HG03039 (cell line): Measurements from ENCODE around the gene EML6.
A peak's percentile ranks its signal among the peaks of the same experiment; 100 is the strongest.
"Not testable (repeated sequence)": the region's sequence is repeated elsewhere in the genome, so short reads cannot be mapped to it uniquely, and the experiment has no call there.

Experiments used
- ATAC-seq: cut with Tn5 transposase; IDR thresholded peaks from one replicate; pipeline ENCODE4 v1.9.1; 2021; ENCODE audit warnings: mild to moderate bottlenecking, moderate library complexity; ENCODE audit not compliant: unreplicated experiment

EML6 gene

GRCh38 chr2:54723131-54723995 is at the start of gene EML6:
TSS of gene EML6 (plus strand) at chr2:54723662. CDS start at chr2:54725062, 1,400 bp downstream.
- ATAC-seq, result peak; percentile 98

GRCh38 chr2:54675281-54675680 is 48.2 kb upstream of the EML6 start:
- ATAC-seq, result no peak

- ATAC-seq, result no peak
Observed at GRCh38 chr2:54675738-54676137, 47.7 kb upstream of the EML6 start.

GRCh38 chr2:54676656-54677055 is 46.8 kb upstream of the EML6 start:
- ATAC-seq, result no peak

GRCh38 chr2:54677476-54678265 is 45.8 kb upstream of the EML6 start:
- no peak for ATAC-seq

- ATAC-seq, result no peak
Observed at GRCh38 chr2:54678719-54679118, 44.7 kb upstream of the EML6 start.

GRCh38 chr2:54680397-54681041 is 42.9 kb upstream of the EML6 start:
- ATAC-seq, result peak; percentile 86

GRCh38 chr2:54681416-54681815 is 42.0 kb upstream of the EML6 start:
- ATAC-seq, result no peak

- no peak for ATAC-seq
Observed at GRCh38 chr2:54683596-54683995, 39.9 kb upstream of the EML6 start.

- ATAC-seq, result no peak
Observed at GRCh38 chr2:54685263-54685775, 38.1 kb upstream of the EML6 start.

GRCh38 chr2:54687595-54688152 is 35.8 kb upstream of the EML6 start:
- ATAC-seq, result no peak

- ATAC-seq, result no peak
Observed at GRCh38 chr2:54691445-54692135, 31.9 kb upstream of the EML6 start.

GRCh38 chr2:54692556-54692955 is 30.9 kb upstream of the EML6 start:
- ATAC-seq, result no peak

- ATAC-seq, result no peak
Observed at GRCh38 chr2:54695378-54695777, 28.1 kb upstream of the EML6 start.

- ATAC-seq, result no peak
Observed at GRCh38 chr2:54697934-54698333, 25.5 kb upstream of the EML6 start.

GRCh38 chr2:54698926-54699325 is 24.5 kb upstream of the EML6 start:
- ATAC-seq, result not testable (repeated sequence)

GRCh38 chr2:54699665-54700064 is 23.8 kb upstream of the EML6 start:
- no peak for ATAC-seq

- ATAC-seq, result no peak
Observed at GRCh38 chr2:54701029-54701428, 22.4 kb upstream of the EML6 start.

GRCh38 chr2:54704238-54704637 is 19.2 kb upstream of the EML6 start:
- ATAC-seq, result no peak
